HepG2 (cell line): Measurements from ENCODE around the gene PML. TPM values are rescaled to one million over a fixed set of nuclear protein-coding genes. Genes with fewer than 3 reads are reported as not detected.

Experiments
- ATAC-seq: fragments of 200-7000 bp; cut with Tn5 transposase; 3 replicates; pipeline ENCODE4 v1.9.1; 2020; ENCODE audit warnings: mild to moderate bottlenecking, moderate library complexity
- BruUV-seq: library from RNA; stranded (reverse); fragments of 400-500 nt; replicated peaks from 2 replicates; lab custom pipeline; 2021; lab: Mats Ljungman, UMichigan
- CTCF ChIA-PET: fragments of 300-600 bp; formaldehyde crosslinking; extraction: SDS; loops from one replicate; lab custom pipeline; 2021; ENCODE audit warnings: low total read pairs, inconsistent platforms, low intra/inter-chr PET ratio; lab: Yijun Ruan, JAX
- POLR2A ChIA-PET: fragments of 350-600 bp; sonication (Branson Sonifier 250); formaldehyde crosslinking; loops from one replicate; lab custom pipeline; 2020; ENCODE audit warnings: antibody characterized with exemption, inconsistent platforms; lab: Yijun Ruan, JAX
- DNase-seq: peaks from one replicate; pipeline ENCODE4 v3.0.0-alpha.2; 2015; ENCODE audit warnings: low spot score
- FAIRE-seq: peaks from 3 replicates; lab custom pipeline; 2011; peaks lifted over from hg19 to GRCh38; lab: Jason Lieb, UNC
- H2AFZ ChIP-seq: one replicate; pipeline ENCODE4 v1.6.1; 2011; ENCODE audit warnings: low read length, inconsistent platforms
- H3K27ac ChIP-seq: fragments of 300-600 bp; 3 replicates; pipeline ENCODE4 v1.8.0; 2011; ENCODE audit warnings: mixed run types, mild to moderate bottlenecking, mixed read lengths, low read length, inconsistent platforms; ENCODE audit not compliant: insufficient read depth; ENCODE audit errors: extremely low read length
- H3K27me3 ChIP-seq, 2 experiments: fragments of 200-600 bp in 1 of 2; 2 replicates in 1 of 2; 3 replicates in 1 of 2; pipeline versions ENCODE4 v1.6.0 to v1.8.0; 2011; ENCODE audit warnings: low read length in 2 of 2, mild to moderate bottlenecking in 2 of 2, moderate library complexity in 2 of 2, inconsistent platforms in 1 of 2; ENCODE audit not compliant: insufficient read depth in 2 of 2, control insufficient read depth in 1 of 2
- H3K36me3 ChIP-seq, 2 experiments: fragments of 200-600 bp in 1 of 2; replicated peaks in 1 of 2; 2 replicates in 1 of 2; 3 replicates in 1 of 2; pipeline versions ENCODE4 v1.5.1 to v1.8.0; 2011; ENCODE audit warnings: low read length in 2 of 2, inconsistent platforms in 1 of 2; ENCODE audit not compliant: insufficient read depth in 2 of 2, control insufficient read depth in 1 of 2
- H3K4me1 ChIP-seq: 2 replicates; pipeline ENCODE4 v1.5.1; 2012; ENCODE audit warnings: low read length, inconsistent platforms; ENCODE audit not compliant: insufficient read depth
- H3K4me2 ChIP-seq: 2 replicates; pipeline ENCODE4 v1.6.0; 2011; ENCODE audit warnings: low read depth, low read length, inconsistent platforms
- H3K4me3 ChIP-seq, 3 experiments: fragments of 200-600 bp in 1 of 3; sonication (generic), shearing (Covaris generic) in 1 of 3; replicated peaks in 1 of 3; 2 replicates each; pipeline ENCODE4 v1.5.1; 2011 to 2016; ENCODE audit warnings: low read length in 3 of 3, inconsistent platforms in 2 of 3, low read depth in 2 of 3, mild to moderate bottlenecking in 2 of 3, control low read depth in 1 of 3, mixed read lengths in 1 of 3; ENCODE audit not compliant: insufficient read depth in 1 of 3
- H3K79me2 ChIP-seq: one replicate; pipeline ENCODE4 v1.6.1; 2011; ENCODE audit warnings: low read length, inconsistent platforms; ENCODE audit not compliant: insufficient read depth
- H3K9ac ChIP-seq: 2 replicates; pipeline ENCODE4 v1.6.0; 2011; ENCODE audit warnings: mild to moderate bottlenecking, low read depth, low read length, inconsistent platforms; ENCODE audit not compliant: insufficient read depth
- H3K9me3 ChIP-seq: 2 replicates; pipeline ENCODE4 v1.5.1; 2012; ENCODE audit warnings: mild to moderate bottlenecking, low read length
- H4K20me1 ChIP-seq: 2 replicates; pipeline ENCODE4 v1.6.0; 2011; ENCODE audit warnings: inconsistent platforms, mild to moderate bottlenecking, low read length, moderate library complexity; ENCODE audit not compliant: insufficient read depth
- AKNA ChIP-seq: sonication (generic); formaldehyde crosslinking; IDR thresholded peaks from 2 replicates; pipeline ENCODE4 v1.4.0; 2020; ENCODE audit warnings: missing genetic modification reagents, borderline replicate concordance
- ATF7 ChIP-seq, 2 experiments: fragments of 450-650 bp in 1 of 2; sonication (generic) in 1 of 2; formaldehyde crosslinking in 1 of 2; IDR thresholded peaks; 2 replicates each; pipeline versions ENCODE4 v1.4.0 to v1.6.1; 2016 to 2020; ENCODE audit warnings: antibody characterized with exemption in 1 of 2, mild to moderate bottlenecking in 1 of 2, missing genetic modification reagents in 1 of 2
- KLF12 ChIP-seq: sonication (generic); formaldehyde crosslinking; IDR thresholded peaks from 2 replicates; pipeline ENCODE4 v1.4.0; 2020; ENCODE audit warnings: missing genetic modification reagents, borderline replicate concordance
- SNAPC4 ChIP-seq: sonication (generic); formaldehyde crosslinking; IDR thresholded peaks from 2 replicates; pipeline ENCODE4 v1.4.0; 2020; ENCODE audit warnings: mild to moderate bottlenecking, missing genetic modification reagents
- THYN1 ChIP-seq: sonication (generic); formaldehyde crosslinking; IDR thresholded peaks from 2 replicates; pipeline ENCODE4 v1.8.1; 2023; ENCODE audit warnings: low read depth, mild to moderate bottlenecking, moderate library complexity, missing genetic modification reagents, borderline replicate concordance
- TRIM24 ChIP-seq: sonication (generic); formaldehyde crosslinking; IDR thresholded peaks from 2 replicates; pipeline ENCODE4 v1.8.0; 2022; ENCODE audit warnings: mild to moderate bottlenecking, missing genetic modification reagents
- USF2 ChIP-seq, 2 experiments: sonication (generic) in 1 of 2; formaldehyde crosslinking in 1 of 2; IDR thresholded peaks; 2 replicates each; pipeline versions ENCODE4 v1.5.1 to v1.6.1; 2011 to 2020; ENCODE audit warnings: borderline replicate concordance in 1 of 2, low read depth in 1 of 2, low read length in 1 of 2, mild to moderate bottlenecking in 1 of 2, missing genetic modification reagents in 1 of 2, moderate library complexity in 1 of 2
- ZNF501 ChIP-seq: sonication (generic); formaldehyde crosslinking; IDR thresholded peaks from 2 replicates; pipeline ENCODE4 v1.5.1; 2020; ENCODE audit warnings: mild to moderate bottlenecking, moderate library complexity, missing genetic modification reagents
- ZNF513 ChIP-seq: sonication (generic); formaldehyde crosslinking; conservative IDR thresholded peaks from 2 replicates; pipeline ENCODE4 v1.5.0; 2020; ENCODE audit warnings: missing genetic modification reagents
- in situ Hi-C: cut with HindIII; loops from 2 replicates; pipeline ENCODE4 v1.10.0; 2017; ENCODE audit warnings: low pct_unique_long_range_greater_than_20kb; ENCODE audit not compliant: extremely low pct_ligation_motif_present
- intact Hi-C: fragments of 100-400 bp; cut with micrococcal nuclease; formaldehyde crosslinking; loops from one replicate; pipeline ENCODE4 v1.10.0; 2022; ENCODE audit not compliant: unreplicated experiment
- polyA plus RNA-seq, 8 experiments: library from polyadenylated mRNA; depleted of rRNA in 3 of 8; stranded (reverse) in 7 of 8; unstranded in 1 of 8; fragments of >200 nt; fragmentation: Illumina TruSeq in 4 of 8; extraction: Trizol in 4 of 8; gene quantifications; 2 replicates each; pipeline versions ENCODE4 v1.2.1 to v1.2.3, GENCODE V29; 2011 to 2016; ENCODE audit warnings: low read depth in 4 of 8, missing spikeins in 1 of 8, mixed read lengths in 1 of 8; ENCODE audit not compliant: insufficient read depth in 1 of 8
- total RNA-seq, 5 experiments: library from RNA; depleted of rRNA; stranded (reverse); fragments of >200 nt; fragmentation: Illumina TruSeq; extraction: Trizol; gene quantifications; 2 replicates each; pipeline ENCODE4 v1.2.3, GENCODE V29; 2016; ENCODE audit warnings: low read depth in 1 of 5

PML gene
- total and polyA plus RNA-seq, 2 of the 13 experiments (the other 11 are each of a cell fraction or from before 2014, with no cell fraction given), result 2.9 to 3.9 TPM

GRCh38 chr15:73950479-73950830 is 44.1 kb upstream of the PML start:
- DNase-seq, result no peak
- no peaks in the 10 kb centered on the region for H3K9me3 ChIP-seq
- H3K9ac ChIP-seq, result no peak overlapping the region
- H3K27me3 ChIP-seq, result peaks cover 2 to 22% of the 10 kb centered on the region in 2 experiments; a peak in 4 of 5 replicates
- FAIRE-seq, result no peak
- H3K4me2 ChIP-seq, result no peak overlapping the region
- intact Hi-C loops, result no loop called here
- ChIA-PET POLR2A (no interaction called here), CTCF (interaction anchor here (1.1 to 2.1 kb wide), 2 partner anchors 11 to 13 kb away, joined by 3 to 41 read pairs; no protein-coding TSS in a partner anchor)
- no peak overlapping the region for H3K4me3 ChIP-seq
- no peaks in the 10 kb centered on the region for H3K36me3 ChIP-seq
- BruUV-seq, result no TSS peak
- in situ Hi-C loops, result no loop called here
- no peaks in the 10 kb centered on the region for H3K79me2 ChIP-seq
- no peaks in the 10 kb centered on the region for H4K20me1 ChIP-seq
- H3K4me1 ChIP-seq, result peaks cover 9% of the 10 kb centered on the region
- no peak overlapping the region for H3K27ac ChIP-seq
- no peak for ATAC-seq
- no peak overlapping the region for H2AFZ ChIP-seq
- no peak for TF ChIP-seq USF2 (IDR thresholded peaks at IDR 0.05; ENCODE audit: low read depth, low read length)
- TF ChIP-seq USF2 (CRISPR knock-in tag; IDR thresholded peaks at IDR 0.05; ENCODE audit: borderline replicate concordance), result no peak
- no peak for TF ChIP-seq TRIM24 (CRISPR knock-in tag)
- TF ChIP-seq THYN1 (CRISPR knock-in tag), result no peak
- no peak for TF ChIP-seq AKNA (CRISPR knock-in tag)
- TF ChIP-seq ATF7 (IDR thresholded peaks at IDR 0.05), result no peak
- TF ChIP-seq ATF7 (CRISPR knock-in tag; IDR thresholded peaks at IDR 0.05), result no peak
- TF ChIP-seq ZNF513 (CRISPR knock-in tag), result no peak
- no peak for TF ChIP-seq KLF12 (CRISPR knock-in tag)
- no peak for TF ChIP-seq SNAPC4 (CRISPR knock-in tag)
- TF ChIP-seq ZNF501, result no peak
